Measurements from ENCODE around the gene CDA. TPM values are rescaled to one million over a fixed set of nuclear protein-coding genes. Genes with fewer than 3 reads are reported as not detected.

CDA gene
- total RNA-seq, 1 donor from 2014 or later, result 2.0 TPM

DNA sequence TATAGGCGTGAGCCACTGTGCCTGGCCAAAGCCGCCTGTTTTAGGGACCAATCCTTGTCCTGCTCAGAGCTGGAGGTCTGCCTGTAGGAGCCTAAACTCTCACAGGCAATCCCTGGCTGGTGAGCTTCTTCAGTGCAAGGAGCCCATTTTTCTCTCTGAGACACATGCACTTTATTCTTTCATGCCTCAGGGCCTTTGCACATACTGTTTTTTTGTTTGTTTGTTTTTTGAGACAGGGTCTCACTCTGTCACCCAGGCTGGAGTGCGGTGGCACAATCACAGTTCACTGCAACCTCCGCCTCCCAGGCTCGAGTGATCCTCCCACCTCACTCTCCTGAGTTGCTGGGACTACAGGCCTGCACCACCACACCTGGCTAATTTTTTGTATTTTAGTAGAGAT lies 22.8 kb downstream of the CDA start:
- H3K27ac ChIP-seq (replicated peaks), result no peak overlapping the region
- H3K4me1 ChIP-seq, result peaks cover 30% of the 10 kb centered on the region
- no peak for DNase-seq
- H3K27me3 ChIP-seq (ENCODE audit: low read depth), result no peaks in the 10 kb centered on the region
- no peaks in the 10 kb centered on the region for H3K36me3 ChIP-seq
- H3K9me3 ChIP-seq (replicated peaks), result no peaks in the 10 kb centered on the region
- intact Hi-C loops (cut with micrococcal nuclease), result no loop called here
- H3K4me3 ChIP-seq, result no peak overlapping the region
- TF ChIP-seq, protein P1, sequence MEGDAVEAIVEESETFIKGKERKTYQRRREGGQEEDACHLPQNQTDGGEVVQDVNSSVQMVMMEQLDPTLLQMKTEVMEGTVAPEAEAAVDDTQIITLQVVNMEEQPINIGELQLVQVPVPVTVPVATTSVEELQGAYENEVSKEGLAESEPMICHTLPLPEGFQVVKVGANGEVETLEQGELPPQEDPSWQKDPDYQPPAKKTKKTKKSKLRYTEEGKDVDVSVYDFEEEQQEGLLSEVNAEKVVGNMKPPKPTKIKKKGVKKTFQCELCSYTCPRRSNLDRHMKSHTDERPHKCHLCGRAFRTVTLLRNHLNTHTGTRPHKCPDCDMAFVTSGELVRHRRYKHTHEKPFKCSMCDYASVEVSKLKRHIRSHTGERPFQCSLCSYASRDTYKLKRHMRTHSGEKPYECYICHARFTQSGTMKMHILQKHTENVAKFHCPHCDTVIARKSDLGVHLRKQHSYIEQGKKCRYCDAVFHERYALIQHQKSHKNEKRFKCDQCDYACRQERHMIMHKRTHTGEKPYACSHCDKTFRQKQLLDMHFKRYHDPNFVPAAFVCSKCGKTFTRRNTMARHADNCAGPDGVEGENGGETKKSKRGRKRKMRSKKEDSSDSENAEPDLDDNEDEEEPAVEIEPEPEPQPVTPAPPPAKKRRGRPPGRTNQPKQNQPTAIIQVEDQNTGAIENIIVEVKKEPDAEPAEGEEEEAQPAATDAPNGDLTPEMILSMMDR (IDR thresholded peaks at IDR 0.05; ENCODE audit: borderline replicate concordance), result no peak

DNA sequence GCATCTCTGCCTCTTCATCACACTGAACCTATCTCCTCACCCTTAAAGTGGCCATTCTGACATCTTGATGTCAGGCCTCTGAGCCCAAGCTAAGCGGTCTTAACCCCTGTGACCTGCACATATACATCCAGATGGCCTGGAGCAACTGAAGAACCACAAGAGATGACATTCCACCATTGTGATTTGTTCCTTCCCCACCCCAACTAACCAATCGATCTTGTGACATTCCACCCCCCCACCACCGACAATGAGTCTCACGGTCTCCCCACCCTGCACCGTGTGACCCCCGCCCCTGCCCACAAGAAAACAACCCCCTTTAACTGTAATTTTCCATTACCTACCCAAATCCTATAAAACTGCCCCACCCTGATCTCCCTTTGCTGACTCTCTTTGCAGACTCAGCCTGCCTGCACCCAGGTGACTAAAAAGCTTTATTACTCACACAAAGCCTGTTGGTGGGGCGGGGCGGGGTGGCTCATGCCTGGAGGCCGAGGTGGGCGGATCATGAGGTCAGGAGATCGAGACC lies 23.4 kb downstream of the CDA start:
- intact Hi-C loops (cut with micrococcal nuclease), result no loop called here
- DNase-seq, result no peak
- Histone ChIP-seq H3K4me1 (peaks cover 34% of the 10 kb centered on the region), H3K36me3 (no peaks in the 10 kb centered on the region), H3K9me3 (replicated peaks) (no peaks in the 10 kb centered on the region), H3K4me3 (no peak overlapping the region), H3K27ac (replicated peaks) (no peak overlapping the region), H3K27me3 (ENCODE audit: low read depth) (no peaks in the 10 kb centered on the region)
- TF ChIP-seq, protein P1 (IDR thresholded peaks at IDR 0.05; ENCODE audit: borderline replicate concordance), result no peak

DNA sequence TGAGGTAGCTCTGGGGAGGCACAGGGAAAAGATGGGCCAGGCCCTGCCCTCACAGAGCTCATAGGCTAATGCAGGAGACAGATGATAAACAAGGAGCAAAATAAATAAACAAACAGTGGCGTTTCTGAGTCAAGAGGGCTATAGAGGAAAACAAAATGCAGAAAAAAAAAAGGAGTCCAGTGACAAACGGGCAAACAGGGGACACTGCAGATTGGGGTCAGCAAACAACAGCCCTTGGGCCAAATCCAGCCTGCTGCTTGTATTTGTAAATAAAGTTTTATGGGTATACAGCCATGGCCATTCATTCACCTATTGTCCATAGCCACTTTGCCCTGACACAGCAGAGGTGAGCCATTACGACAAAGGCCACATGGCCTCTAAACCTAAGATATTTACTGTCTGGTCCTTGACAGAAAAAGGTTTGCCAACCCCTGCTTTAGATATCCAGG lies 25.3 kb downstream of the CDA start:
- H3K4me1 ChIP-seq, result peaks cover 37% of the 10 kb centered on the region
- no peaks in the 10 kb centered on the region for H3K36me3 ChIP-seq
- TF ChIP-seq, protein P1 (IDR thresholded peaks at IDR 0.05; ENCODE audit: borderline replicate concordance), result no peak
- no peak overlapping the region for H3K4me3 ChIP-seq
- intact Hi-C loops (cut with micrococcal nuclease), result no loop called here
- DNase-seq, result no peak
- H3K27me3 ChIP-seq (ENCODE audit: low read depth), result no peaks in the 10 kb centered on the region
- H3K9me3 ChIP-seq (replicated peaks), result no peaks in the 10 kb centered on the region
- peak overlapping the region; percentile 78 for H3K27ac ChIP-seq (replicated peaks)

DNA sequence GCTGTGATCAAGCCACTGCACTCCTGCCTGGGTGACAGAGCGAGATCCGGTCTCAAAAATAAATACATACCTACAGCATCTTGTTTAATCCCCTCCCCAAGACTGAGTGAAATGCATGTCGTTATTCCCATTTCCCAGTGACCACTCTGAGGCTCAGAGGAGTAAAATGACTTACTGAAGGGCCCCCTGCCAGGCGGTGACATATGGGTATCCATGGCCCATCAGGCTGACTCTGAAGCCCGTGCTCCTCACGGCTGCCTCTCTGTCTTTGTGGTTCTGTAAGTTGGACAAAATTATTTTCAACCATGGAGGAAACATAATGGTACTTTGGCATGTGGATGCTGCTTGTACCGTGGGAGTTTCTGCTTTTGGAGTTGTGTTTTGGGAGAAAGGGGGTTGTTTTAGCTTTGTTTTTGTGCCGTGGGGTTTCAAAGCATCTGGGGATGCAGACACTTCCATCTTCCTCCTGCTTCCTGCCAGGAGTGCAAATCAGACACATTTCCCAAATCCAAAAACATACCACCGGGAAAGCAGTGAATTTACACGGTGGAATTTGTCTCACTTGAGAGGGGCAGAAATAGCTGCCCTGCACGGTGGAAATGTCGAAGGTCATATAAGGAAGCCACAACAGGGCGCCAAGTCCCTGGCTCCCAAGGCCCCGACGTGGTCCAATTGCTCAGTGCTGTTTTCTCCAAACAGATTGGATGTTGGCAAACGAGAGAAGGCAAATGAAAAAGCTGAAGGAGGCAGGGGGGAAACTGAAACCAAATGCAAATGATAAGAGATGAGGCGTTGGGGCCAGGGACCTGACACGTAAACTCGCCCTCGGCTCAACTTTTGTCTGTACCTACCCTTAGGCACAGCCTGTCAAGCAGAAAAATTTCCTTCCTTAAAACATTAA lies 27.3 kb downstream of the CDA start:
- Histone ChIP-seq H3K27ac (replicated peaks) (peak overlapping the region; percentile 56), H3K9me3 (replicated peaks) (no peaks in the 10 kb centered on the region), H3K4me1 (peaks cover 38% of the 10 kb centered on the region), H3K36me3 (no peaks in the 10 kb centered on the region), H3K27me3 (ENCODE audit: low read depth) (no peaks in the 10 kb centered on the region), H3K4me3 (peak overlapping the region; percentile 3)
- intact Hi-C loops (cut with micrococcal nuclease), result no loop called here
- DNase-seq, result peak; percentile 45
- TF ChIP-seq, protein P1 (IDR thresholded peaks at IDR 0.05; ENCODE audit: borderline replicate concordance), result no peak

- H3K36me3 ChIP-seq, result no peaks in the 10 kb centered on the region
- TF ChIP-seq, protein P1 (IDR thresholded peaks at IDR 0.05; ENCODE audit: borderline replicate concordance), result no peak
- no peak for DNase-seq
- intact Hi-C loops (cut with micrococcal nuclease), result no loop called here
- peak overlapping the region; percentile 56 for H3K27ac ChIP-seq (replicated peaks)
- H3K27me3 ChIP-seq (ENCODE audit: low read depth), result no peaks in the 10 kb centered on the region
- peak overlapping the region; percentile 3 for H3K4me3 ChIP-seq
- no peaks in the 10 kb centered on the region for H3K9me3 ChIP-seq (replicated peaks)
- peaks cover 38% of the 10 kb centered on the region for H3K4me1 ChIP-seq
Observed at GRCh38 chr1:20616847-20617487, 28.1 kb downstream of the CDA start.
